ENCODE data around the gene SLC35B4.
A peak's percentile ranks its signal among the peaks of the same experiment; 100 is the strongest.

The SLC35B4 gene, protein sequence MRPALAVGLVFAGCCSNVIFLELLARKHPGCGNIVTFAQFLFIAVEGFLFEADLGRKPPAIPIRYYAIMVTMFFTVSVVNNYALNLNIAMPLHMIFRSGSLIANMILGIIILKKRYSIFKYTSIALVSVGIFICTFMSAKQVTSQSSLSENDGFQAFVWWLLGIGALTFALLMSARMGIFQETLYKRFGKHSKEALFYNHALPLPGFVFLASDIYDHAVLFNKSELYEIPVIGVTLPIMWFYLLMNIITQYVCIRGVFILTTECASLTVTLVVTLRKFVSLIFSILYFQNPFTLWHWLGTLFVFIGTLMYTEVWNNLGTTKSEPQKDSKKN

DNA sequence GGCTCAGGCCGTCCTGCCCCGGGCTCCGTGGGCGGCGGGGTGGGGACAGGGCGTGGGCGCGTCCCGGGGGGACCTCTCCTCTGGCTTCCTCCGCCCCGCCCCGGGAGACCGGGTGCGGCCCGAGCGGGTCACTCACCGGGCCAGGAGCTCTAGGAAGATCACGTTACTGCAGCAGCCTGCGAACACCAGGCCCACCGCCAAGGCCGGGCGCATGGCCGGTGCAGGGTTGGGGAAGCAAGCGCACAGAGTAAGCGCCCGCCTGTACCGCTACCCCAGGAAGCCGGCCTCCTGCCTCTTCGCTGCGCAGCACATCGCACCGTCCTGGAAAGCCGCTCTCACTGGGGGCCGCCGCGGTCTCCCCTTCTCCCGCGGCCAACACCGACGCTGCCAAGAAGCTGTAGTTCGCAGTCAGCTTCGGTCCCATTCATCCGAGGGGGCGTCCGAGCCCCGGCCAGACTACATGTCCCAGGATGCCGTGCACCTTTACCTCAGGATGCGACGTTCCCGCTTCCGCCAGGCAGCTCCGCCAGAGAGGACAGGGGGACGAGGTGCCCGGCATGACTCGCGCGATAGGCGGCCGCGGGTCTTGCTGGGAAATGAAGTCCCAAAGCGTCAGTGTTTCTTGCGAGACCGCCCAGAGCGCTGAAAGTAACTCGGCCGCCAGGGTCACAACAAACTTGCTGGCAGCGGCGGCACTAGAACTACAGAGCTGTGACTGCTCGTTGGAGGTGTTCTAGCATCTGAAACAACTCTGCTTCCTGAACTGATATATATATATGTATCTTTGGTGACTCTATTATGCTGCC, at the start of gene SLC35B4:
TSS of gene SLC35B4 (minus strand) at position 392 of the 806 bp plus-strand sequence. CDS start at position 213, 179 bp downstream.
- peak; percentile 96 for DNase-seq

DNA sequence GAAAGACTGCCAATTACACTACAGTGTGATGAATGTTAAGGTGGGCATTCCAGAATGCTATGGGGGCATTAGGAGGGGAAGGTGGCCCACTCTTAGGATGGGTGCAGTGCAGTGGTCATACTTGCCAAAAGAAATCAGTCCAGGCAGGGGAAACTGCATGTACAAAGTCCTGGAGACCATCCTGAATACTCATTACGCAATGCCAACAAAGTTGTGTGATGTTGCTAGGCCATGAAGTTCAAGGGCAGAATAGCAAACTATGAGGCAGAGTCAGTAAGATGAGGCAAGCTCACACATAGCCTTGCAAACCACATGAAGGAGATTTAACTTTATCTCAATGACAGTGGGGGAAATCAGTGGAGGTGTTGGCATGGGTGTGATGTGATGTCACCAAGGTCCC, 49.8 kb upstream of the SLC35B4 start:
- DNase-seq, result no peak

DNA sequence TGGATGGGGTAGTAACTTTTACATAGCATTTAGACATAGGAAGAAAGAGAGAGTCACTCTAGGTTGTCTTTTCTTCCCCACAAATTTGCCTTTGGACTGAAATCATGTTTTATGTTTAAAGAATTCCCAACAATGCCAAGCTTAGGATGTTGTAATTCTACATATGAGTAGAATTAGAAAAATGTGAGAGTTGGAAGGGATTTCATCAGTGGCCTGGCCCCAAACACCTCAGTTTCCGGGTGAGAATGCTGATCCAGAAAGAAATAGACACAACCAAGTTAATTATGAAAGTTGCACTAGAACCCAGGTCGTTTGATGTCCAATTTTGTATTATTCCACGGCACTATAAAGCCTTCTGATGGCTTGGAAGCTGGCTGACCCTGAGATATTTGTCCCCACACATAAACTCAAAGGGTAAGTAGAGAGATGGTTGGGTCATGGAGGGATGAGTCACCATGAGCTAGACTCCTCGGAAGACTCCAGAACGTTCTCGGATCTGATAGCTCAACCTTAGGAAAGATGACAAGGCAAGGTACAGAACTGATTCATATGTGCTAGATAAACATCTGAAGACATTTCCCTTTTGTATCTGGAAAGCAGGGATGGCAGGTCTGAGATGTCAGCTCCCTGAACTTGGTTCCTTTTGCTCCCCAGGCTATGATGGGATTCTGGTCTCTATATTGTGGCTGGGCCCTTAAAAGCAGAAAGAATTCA, 48.8 kb upstream of the SLC35B4 start:
- DNase-seq, result no peak

DNA sequence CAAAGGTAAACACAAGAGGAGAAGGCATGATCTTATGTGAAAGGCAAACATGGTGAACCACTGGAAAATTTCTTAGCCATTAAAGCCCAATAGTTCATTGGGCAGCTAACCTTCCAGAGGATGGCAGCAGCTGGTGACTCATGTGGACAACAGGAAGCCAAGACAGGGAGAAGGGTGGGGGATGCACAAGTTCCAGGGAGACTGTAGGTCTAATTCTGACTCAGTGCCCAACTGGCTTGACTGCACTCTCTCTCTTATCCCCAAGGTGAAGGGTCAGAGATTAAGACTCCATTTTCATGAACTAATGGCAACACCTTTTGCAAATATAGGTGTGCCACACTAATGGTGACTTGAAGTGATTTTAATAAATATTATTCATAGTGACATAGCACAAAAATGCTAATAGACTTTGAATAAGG, 47.9 kb upstream of the SLC35B4 start:
- no peak for DNase-seq

DNA sequence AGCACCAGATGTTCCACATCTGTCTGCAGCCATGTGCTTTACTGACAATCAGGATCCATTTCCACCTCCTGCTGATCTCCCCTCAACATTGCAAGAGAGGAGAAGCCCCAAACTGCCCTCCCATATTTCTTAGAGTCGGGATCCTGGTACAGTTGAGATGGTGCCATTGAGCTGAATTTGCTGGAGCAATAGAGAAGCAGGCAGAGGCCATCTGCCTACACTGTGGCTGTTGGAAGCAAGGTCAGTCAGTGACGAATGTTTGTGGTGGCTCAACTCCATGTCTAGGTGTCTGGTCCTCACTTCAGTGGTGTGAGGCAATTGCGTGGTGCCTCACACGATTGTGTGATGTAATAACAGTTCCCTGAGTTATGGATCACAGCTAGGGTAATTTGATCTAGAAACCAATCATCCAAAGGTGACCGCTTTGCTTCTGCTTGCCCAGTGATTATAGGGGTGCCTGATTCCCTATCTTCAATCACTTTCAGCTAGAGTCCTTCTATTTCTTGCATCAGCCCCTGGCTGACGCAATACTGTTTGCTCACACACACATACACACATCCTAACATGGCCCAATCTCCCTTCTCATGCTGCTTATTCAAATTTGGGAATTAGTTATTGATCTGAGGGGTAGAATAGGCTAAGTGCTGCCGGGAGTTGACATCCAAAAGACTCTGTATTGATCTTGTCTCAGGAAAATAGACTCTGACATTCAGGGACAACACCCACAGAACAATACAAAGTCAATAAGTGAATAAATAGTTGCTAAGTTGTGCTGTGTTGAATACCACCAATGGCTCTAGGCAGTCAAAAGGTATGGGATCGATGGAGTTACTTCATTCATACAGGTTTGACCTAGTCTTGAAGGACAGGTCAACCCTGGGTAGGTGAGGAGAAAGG, 46.1 kb upstream of the SLC35B4 start:
- DNase-seq, result no peak

DNA sequence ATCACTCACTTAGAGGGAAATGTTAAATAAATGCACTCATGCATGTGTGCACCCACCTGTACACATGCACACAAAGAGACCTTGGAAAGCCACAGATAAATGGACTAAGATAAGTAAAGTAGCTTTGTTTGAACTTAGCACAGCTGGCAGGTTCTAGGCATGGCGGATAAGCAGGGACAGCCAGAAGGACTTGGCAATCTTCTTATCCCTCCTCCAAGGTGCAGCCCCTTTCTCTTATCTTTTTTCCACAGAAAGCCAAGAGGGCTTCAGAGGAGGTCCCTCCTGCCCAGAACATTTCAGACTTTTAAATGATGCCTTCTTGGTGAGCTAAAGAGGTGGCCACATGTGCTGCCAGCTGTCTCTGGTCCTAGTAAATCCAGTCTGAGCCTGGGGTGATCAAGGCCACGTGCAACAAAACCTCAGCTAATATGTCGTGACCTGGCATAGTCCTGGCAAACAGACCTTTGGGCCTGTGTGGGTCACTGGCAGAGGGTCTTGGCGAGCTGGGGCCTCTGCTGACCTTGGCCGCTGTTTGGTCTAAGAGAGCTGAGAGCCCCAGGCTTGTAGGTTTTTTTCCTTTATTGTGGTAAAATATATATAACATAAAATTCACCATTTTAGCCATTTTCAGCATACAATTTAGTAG, 43.2 kb upstream of the SLC35B4 start:
- no peak for DNase-seq

DNA sequence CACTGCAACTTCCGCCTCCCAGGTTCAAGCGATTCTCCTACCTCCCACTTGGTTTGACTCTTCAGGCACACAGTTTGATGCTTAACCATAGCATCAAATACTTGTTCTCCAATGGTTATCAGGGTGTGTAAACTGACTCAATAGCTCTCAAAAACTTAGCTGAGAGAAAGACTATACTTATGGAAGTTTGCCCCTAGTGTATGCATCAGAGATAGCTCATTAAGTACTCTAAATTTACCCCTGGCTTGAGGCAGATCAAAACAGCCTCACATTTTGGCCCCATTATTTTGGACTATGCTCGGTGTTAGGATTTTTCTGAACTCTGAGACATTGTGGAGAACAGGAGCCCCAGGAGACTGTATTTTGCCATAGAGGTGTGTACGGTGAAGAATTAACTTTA, 40.8 kb upstream of the SLC35B4 start:
- DNase-seq, result no peak

DNA sequence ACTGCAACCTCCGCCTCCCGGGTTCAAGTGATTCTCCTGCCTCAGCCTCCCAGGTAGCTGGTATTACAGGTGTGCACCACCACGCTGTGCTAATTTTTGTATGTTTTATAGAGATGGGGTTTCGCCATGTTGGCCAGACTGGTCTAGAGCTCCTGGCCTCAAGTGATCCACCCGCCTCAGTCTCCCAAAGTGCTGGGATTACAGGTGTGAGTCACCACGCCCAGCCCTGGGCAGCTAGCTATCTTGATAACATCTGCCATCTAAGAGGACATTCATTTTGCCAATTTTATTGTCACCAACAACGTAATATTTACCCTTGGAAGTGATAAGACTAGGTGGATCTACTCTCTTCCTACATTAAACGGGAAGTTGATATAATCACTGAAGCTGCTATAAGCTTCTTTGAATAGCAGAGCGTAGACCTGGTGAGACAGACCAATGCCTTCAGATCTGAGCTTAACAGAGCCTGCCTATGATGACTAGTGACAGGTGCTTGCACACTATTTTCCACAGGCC, 39.7 kb upstream of the SLC35B4 start:
- no peak for DNase-seq

DNA sequence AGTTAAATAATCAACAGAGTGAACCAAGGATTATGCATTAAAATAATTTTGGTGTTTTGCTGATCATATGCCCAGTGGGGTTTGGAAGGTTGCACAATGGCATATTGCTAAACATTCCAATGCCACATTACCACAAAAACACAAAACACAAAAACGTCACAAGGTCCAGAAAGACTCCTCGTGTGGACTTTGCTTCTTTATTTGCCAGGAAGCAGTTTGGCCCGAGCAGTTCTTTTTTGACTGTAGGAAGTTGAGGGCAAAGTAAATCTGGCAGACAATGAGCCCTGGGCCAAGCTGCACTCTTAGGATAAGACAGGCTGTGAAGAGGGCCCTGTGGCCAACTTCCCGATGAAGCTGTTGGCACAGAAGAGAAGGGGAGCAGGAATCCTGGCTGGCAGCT, 39.2 kb upstream of the SLC35B4 start:
- no peak for DNase-seq

DNA sequence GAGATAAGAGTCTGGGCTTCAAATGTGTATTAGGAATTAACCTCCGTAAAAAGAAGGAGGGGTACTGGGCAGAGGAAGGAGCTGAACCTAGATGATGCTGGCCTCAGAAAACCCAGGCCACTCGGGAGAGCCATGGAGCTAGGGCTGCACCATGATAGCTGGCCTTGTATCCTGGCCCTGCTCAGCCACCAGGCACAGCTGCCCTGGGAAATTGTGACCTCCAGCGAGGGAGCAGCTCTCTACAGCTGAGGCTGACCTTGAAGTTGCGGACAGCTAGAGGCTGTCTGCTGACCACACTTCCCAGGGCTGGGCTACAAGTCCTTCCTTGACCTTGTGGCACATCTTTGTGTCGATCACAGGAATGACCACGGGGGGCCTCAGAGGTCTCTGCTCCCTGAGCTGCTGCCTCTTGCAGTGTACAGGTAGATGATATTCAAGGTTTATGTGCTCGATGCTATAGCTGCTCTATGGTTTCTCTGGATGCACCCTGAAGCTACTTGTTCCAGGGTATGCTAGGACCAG, 38.3 kb upstream of the SLC35B4 start:
- no peak for DNase-seq

DNA sequence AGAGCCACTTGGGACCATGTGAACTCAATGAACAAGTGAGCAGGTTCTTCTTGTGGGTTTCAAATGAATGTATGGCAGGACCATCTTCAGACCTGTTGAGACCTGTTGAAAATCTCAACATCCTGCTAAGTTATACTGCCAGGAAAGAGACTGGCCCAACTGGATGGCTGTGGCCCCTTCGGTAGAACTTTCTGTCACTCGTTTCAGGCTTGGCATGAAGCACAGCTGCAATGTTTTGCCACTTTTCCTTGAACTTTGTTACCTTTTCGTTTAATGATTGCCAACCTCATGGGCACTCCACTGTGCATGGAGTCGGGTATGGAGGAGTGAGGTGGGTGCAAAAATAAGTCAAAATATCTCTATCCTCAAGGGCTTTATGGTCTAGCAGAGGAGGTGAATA, 36.7 kb upstream of the SLC35B4 start:
- no peak for DNase-seq

DNA sequence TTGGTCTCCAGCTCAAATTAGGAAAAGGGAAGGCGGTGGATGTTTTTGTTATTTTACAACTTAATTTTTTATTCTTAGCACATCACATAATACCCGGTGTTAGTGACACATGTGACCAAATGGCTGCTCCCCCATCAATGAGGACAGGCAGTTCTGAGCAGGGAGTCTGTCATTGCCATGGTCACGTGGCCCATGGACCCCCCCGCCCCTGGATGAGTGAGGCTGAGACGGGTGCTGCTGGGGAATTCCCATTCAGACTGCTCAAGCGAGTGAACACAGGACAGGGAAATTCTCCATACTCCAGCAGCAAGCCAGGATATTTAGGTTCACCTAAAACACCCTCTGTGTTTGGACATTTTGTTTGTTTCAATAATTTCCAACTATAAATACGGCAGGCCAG, 34.7 kb upstream of the SLC35B4 start:
- DNase-seq, result no peak

DNA sequence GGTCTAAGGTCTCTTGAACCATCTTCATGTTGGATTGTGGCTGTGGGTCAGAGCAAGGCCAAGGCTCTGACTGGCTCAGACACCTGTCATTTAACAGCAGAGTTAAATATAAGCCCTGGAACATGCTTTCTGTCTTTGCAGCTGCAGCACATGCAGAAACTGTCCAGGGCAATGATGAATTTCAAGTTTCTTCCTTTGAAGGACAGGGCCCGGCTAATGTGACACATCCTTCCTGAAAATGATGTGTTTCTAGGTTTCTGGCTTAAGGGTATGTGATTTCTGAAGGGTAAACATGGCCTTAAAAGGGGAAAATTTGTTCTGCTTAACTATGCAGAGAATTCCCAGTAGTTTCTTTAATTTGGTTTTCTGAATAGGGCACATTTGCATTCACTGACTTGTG, 34.0 kb upstream of the SLC35B4 start:
- DNase-seq, result peak; percentile 77

DNA sequence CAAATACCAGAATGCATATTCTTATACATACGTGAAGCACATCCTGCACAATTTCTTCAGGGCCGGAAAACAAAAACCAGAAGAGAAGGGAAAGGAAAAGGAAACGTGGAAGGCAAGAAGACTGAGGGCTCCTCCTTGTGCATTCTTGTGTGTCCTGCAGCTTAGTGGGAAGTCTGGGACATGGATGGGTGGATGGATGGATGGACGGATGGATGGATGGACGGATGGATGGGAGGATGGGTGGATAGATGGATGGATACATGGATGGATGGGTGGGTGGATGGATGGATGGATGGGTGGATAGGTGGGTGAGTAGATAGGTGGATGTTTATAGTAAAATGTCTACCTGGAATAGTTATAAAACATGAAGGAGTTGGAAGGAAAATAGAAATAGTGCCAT, 30.8 kb upstream of the SLC35B4 start:
- DNase-seq, result no peak

DNA sequence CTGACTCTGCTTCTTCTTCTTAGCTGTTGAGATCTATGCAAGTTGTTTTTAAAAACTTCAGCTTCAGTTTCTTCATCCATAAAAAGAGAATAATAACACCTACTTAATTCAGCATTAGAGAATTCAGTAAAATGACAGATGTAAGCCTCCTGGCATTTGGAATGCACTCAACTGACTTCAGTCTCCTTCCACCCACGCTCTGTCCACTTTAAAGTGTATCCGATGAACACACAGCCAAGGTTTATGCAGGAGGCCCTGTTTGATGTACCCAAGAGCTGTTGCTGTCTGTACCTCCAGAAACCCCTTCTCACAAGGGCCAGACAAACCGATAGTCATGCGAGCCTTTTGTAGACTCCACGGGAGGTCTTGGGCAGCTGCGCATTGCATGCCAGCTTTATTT, 27.1 kb upstream of the SLC35B4 start:
- DNase-seq, result no peak

DNA sequence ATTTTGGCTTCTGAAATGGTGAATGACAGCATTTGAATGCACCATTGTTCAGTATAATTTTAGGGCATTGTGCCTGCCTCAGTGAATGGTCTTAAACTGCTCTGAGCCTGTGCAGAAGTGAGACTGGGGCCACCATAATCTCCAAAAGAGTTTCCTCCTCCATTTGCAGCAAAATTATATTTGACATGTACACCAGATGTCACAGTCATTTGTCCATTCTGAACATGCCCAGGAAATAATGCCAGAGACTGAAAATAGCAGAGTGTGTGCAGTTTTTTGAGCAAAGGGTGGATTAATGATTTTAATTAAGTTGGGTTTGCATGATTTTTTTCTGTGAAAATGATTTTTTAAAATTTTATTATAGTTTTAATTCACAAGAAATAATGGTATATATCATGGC, 26.4 kb upstream of the SLC35B4 start:
- no peak for DNase-seq

DNA sequence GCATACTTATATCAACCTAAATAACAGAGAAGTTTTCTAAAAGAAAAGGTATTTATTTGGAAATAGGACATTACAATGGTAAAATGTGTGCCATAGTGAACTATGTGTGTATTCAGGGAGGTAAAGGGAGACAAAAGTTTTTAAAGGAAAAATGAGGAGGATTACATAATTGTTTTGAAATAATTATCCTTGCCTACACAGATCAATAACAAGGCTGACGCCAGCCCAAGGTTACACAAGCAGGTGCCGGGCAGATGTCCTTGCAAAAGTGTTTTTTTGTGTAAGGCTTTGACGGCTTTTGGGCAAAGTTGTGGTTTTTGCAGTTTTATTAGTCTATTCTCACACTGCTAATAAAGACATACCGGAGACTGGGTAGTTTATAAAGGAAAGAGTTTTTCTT, 22.7 kb upstream of the SLC35B4 start:
- DNase-seq, result no peak

DNA sequence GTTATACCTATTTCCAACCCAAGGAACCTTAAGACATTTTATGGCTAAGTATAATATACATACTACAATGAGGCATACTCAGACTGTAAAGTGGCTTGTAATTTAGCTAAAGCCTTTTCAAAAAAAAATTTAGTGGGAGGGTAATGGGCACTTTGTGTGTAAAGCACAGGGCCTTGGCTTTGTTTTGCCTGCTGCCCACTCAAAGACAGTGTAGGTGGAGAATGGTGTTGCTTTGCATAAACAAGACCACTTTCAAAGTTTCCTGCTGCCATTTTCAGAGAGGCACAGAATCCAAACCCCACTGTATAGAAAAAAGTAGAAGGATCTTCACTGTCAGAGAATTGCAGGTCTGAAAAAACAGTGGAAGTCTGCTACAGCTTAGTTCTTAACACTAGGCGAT, 21.2 kb upstream of the SLC35B4 start:
- DNase-seq, result no peak

DNA sequence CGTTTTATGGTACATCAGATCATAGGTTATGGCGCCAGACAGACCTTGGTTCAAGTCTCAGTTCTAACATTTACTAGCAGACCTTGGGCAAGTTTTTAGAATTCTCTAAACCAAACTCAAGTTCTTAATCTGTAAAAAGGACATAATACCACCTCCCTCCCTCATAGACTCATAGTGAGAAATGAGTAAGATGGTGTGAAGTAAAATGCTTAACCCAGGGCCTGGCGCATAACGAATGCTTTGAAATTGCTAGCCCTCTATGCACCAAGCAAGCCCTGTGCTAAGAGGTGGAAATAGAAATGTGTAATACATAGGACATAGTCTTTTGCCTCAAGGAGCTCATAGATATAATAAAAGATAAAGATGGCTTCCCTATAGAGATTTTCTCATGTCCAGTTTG, 17.7 kb upstream of the SLC35B4 start:
- DNase-seq, result no peak

DNA sequence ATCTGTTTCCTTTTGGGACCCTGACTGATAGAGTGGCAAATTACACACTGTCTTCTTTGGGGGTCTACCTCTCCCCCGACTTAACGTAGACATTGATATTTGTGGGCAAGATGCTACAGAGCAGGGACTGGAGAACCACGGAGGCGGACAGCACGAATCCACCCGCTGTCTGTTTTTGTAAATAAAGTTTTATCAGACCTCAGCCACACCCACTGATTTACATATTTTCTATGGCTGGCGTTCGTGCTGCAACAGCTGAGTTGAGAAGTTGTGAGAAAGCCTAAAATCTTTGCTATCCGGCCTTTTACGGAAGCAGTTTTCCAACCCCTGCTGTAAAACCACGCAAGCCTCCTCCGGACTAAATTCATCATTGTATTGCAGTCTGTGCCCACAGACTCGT, 17.2 kb upstream of the SLC35B4 start:
- DNase-seq, result no peak

DNA sequence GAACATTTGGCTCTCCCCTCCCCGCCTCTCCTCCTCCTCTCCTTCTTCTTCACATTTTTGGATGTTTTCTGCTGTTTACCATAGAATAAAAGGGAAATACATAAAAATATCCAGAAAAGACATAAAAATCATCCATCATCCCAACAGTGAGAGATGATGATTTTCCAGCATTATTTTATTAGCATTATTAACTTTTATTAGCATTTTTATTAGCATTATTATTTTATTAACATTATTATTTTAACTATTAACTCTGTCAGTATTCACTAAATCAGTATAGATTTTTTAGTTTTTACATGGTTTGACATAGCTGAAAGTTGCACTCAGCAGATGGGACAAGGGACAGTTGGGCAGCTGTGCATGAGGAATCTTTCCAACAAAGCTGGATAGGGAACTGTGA, 16.2 kb upstream of the SLC35B4 start:
- DNase-seq, result no peak

DNA sequence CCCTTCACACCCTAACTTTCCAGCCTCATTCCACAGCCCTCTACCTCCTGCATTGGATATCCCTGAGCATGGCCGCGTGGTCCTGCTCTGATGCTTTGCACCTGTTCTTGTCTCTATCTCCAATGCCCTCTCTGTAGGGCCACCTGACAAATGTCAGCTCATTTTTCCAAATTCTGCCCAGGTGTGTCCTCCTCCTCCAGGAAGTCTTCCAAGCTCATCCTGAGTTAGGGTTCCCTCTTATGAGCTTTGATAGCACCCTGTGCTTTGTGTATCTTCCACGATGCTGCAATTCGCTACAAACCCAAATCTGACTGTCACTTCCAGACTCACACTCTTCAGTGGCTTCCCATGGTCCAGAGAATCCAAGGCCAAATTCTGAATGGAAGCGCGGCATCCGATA, 14.7 kb upstream of the SLC35B4 start:
- no peak for DNase-seq
